Stimulated activated CD4-positive, alpha-beta T cell treated with anti-CD3 and anti-CD28 coated beads, Interleukin-4, amount 100 ng/mL, for 1 hour (primary cell): Measurements from ENCODE around the gene TTLL11.

Experiments
- DNase-seq: peaks from one replicate; pipeline ENCODE4 v3.0.0-alpha.2; 2020

The TTLL11 gene

DNA sequence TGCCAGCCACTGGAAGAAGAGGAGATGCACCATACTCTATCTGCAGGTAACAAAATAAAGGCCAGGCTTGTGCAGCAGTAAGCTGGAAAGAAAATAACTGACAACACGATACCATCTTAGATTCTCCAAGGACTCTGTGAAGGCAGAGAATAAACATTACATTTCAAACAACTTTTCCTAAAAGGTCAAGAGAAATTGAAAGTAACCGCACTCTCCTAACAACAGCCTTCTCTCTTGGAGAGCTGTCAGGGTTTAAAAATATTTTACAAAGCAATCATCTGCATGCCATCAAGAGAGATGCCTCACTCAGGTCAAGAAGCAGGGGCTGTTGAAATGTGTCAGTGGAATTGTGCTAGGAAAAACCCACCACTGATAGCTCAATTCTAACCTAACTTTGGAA is 13.5 kb upstream of the TTLL11 start:
- no peak for DNase-seq

DNA sequence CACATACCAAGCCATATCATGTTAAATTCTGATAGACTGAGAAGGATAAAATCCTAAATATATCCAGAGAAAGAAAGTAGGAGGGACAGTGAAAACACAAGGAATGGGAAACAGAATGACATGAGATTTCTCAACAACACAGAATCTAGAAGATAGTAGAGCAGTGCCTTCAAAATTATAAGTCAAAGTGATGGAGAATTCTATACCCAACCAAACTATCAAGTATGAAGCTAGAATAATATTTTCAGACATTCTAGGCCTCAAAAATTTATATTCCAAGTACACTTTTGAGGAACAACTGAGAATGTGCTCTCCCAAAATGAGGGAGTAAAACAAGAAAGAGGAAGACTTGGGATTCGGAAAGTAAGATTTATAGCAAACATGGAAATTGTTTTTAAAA is 10.9 kb upstream of the TTLL11 start:
- DNase-seq: no peak

DNA sequence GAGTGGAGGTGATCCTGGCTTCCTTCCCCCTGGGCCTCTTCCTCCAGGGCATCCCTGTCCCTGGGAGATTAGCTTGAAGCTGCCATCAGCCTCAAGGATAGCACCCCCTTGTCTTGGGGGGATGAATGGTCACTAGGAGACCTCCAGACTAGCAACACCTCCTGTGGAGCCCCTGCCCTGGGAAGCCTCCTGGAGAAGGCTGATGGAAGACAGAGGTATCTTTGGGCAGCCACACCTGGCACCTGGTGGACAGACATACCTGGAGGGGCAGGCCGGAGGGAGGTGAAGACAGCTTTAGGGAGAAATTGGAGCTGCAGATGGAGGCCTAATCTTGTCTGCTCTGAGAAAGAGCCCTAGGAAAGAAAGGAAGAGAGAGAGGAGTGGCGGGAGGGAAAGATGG is 9.0 kb upstream of the TTLL11 start:
- no peak for DNase-seq

DNA sequence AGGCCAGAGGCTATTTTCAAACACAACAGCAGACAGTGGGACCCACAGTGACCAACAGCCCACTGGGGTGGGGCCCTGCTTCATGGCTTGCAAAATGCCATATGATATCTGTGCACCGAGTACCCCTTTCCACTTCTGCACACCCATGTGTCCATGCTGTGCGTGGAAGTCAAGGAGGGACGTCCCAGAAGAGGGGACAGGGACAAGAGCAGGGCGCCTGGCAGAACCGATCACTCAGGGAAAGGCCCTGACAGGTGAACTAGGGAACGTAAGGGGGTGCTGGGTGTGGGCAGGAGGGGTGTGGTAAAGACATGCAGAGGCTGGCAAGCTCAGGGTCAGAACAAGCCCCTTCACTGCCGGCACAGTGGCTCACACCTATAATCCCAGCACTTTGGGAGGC is 7.6 kb upstream of the TTLL11 start:
- no peak for DNase-seq

DNA sequence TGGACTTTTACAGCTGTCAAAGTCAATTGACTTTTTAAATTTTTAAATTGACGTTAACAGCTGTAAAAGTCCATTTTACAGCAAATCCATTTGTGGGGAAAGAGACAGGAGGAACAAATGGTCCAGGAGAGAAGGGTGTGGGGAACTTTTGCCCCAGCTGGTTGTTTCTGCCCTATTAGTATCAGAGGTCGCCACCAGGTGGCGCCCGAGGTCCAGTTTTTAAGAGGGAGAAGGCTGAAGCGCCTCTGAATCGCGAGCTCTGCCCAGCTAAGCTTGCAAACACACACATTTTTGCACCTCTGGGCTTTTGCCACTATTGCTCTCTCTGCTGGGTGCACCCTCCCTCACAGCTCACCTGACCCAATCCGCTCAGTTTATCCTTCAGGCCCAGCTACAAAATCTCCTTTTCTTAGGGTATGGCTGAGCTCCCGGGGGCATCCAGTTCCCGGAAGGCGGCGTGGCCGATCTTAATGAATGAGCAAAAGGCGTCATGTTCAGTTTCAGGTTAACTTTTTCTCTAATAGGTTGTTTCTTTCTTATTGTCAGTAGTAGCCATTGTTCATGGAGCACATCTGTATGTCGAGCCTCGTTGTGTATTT is 6.3 kb upstream of the TTLL11 start:
- peak; percentile 82 for DNase-seq

DNA sequence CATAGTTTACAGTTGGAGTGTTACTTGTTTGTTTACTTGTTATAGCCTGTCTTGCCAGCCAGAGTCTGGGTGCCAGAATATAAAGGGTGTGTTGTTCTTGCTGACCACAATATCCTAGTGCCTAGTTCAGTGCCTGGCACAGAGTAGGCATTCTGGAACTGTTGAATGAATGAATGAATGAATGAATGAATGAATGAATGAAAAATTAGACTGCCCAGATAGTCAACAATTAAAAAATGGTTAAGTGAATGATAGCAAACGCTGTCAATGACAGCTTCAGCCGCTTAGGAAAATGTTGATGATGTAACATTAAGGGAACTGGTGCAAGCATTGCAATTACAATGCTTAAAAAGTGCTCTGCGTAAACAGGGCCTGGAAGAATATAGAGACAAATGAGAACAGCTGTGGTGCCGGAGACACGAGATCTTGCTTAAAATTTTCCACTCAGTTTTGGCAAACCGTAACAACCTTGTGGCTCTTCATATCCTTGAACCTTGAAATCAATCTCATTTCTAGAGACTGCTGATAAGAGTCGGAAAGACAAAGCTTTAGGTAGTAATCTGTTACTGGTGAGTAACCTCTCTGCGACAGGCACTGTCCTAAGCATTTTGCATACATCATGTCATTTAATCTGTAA is 4.7 kb upstream of the TTLL11 start:
- no peak for DNase-seq

DNA sequence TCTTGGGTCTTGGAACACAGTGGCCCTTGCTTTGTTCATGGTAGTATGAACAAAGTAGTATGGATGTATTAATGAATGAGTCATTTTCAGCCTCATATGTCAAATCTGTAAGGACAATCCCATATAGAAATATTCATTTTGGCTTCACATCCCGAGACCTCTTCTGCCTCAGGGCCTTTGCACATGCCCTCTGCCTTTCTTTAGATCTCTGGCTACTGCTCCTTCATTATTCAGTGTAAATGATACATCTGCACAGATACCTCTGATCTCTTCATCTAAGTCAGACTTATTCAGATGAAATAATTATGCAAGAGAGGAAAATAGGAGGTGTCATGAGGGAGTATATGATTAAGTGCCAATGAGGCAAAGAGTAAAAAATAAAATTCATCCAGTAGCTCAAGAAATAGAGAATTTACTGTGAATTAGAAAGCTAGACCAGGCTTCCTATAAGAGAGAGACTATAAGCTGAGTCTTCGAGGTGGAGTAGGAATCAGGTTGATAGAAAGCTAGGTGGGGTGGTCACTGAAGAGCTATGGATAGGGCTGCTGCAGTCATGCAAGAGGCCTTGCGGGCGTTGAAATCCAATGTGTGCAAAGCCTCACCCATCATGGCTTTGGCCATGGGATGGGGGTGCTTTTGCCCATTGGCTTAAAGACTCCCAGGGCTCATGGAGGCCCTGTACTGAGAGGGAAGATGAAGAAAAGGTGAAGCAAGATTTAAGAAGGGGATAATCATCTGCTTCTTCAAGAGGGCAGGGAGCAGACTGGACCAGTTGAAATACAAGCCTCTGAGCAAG is 3.7 kb upstream of the TTLL11 start:
- no peak for DNase-seq

DNA sequence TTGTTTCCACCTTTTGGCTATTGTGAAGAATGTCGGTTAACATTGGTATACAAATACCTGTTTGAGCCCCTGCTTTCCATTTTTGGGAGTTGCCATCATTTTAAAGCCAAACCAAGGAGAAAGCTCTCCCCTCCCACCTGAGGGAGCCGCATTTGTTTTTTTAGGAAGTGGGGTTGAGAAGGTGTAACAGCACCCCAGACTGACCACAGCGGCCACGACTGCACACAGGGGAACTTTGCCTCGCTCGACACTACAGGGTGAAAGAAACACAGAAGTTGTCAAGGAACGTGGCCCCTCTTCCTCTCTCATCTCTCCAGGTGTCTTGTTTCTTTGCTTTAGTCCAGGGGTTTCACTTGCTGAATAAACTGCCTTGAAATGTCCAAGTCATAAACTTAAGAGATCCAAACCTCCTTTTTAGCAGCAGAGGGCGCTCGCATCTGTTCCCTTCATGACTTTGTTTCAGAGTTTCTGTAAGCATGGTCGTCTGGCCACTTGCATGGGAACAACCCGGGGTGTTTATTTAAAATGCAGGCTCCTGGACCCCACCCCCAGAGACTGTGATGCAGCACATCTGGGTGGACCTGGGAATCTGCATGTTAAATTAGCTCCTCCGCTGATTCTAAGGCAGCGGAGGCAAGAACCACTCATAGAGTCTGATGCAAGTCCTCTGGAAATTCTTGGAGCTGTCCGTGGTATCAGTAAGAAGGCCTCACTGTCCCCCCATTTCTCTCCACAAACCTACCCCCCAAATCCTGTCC is 2.1 kb upstream of the TTLL11 start:
- peak; percentile 47 for DNase-seq

DNA sequence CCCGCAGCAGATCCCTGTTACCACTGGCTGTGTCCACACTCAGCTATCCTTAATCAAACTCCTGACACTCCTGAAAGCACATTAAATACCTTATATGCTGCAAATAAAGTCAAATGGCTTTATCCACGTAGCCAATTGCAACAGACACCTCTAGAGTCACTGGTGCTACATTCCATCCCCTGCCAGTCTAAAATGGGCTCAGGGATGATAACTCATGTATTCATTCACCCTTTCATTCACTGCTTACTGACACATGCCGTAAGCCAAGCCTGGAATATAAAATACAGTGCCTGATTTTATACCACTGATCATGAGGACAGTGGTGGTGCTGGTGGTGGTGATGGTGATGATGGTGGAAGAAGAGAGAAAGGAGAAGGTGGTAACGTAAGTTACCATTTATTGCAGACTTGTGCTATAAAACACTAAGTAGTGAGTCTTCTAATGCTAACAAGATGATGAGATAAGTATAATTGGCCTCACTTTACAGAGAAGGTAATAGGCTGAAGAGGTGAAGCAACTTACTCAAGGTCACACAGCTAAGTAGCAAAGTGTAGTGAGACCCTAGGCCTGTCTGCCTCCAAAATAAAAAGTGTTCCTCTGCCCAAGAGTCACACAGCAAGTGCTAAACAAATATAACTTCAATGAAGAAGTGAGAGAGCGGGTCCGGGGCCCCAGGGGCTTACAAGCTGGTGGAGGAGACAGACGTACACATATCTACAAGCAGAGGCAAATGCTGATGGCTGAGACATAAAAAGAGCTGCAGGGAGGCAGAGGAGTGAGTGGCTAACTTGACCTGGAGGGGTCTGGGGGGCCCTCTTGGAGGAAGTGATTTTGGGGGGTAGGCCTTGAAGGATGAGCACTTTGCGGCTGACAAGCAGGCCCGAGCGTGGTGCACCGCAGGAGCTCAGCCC is 1.2 kb downstream of the TTLL11 start:
- DNase-seq: no peak

DNA sequence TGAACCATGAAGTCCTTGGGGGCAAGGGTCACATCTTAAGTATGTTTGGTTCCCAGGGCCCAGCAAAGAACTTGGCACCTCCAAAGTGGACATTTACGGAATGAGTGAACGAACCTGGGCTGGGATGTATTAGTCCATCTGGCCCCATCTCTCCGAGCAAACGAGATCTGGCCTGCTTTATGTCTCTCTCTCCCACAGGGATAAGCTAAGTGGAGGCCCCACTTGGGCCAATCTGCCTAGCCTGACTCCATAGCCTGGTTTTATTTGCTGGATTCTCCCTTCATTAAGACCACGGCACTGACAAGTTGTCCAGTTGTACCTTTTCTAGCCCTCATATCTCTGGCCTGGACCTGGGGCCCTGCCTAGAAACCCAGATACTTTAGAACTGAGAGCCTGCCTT is 2.1 kb downstream of the TTLL11 start:
- no peak for DNase-seq

DNA sequence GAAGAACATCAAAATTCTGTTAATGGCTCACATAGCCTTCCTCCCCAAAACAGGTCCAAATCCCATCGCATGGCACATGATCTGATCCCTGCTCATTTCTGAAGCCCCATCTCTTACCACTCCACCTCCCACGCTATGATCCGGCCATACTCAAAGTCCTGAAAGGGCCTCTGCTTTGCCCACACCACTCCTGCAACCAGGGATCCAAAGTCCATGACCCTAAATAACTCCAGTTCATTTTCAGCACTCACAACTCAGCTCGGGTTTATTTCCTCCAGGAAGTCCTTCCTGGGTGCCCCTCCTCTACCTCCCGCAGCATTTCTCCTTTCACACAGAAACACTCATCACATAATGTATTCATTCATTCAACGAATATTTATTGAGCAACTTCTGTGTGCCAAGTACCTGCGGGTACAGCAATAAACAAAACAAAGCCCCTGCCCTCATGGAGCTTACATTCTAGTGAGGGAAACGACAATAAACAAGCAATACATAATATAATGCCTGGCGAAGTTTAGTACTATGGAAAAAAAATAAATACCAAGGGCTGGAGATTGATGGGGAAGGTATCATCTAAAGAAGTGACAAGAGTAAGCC is 2.7 kb downstream of the TTLL11 start:
- DNase-seq: no peak

DNA sequence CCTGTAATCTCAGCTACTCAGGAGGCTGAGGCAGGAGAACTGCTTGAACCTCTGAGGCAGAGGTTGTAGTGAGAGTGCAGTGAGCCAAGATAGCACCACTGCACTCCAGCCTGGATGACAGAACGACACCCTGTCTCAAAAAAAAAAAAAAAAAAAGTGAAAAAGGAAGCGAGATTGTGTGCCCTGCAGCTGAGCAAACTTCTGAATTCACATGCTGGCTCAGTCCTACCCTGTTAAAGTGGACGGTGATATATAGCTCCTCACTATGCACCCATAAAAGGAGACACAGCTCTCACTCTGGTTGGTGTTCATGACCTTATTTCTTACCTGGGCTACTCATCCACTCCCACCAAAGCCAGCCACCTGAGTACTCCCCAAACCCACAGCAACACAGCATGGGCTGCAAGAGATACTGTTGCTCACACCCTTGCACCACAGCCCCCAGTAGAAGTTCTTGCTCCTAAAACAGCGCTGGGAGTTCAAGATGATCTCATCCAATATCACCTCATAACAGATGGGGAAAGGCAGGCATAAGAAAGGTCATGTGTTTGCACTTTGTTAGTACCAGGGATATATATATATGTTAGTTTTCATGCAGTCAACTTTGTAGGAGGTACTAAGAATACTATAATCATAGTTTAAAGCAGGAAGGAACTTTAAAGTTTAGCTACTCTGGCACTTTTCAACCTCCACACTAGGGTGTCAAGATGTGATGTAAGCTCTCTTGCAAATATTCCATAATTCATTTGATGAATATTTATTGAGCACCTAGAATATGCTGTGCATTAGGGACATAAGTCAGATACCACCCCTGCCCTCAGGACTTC is 4.0 kb downstream of the TTLL11 start:
- DNase-seq: no peak

DNA sequence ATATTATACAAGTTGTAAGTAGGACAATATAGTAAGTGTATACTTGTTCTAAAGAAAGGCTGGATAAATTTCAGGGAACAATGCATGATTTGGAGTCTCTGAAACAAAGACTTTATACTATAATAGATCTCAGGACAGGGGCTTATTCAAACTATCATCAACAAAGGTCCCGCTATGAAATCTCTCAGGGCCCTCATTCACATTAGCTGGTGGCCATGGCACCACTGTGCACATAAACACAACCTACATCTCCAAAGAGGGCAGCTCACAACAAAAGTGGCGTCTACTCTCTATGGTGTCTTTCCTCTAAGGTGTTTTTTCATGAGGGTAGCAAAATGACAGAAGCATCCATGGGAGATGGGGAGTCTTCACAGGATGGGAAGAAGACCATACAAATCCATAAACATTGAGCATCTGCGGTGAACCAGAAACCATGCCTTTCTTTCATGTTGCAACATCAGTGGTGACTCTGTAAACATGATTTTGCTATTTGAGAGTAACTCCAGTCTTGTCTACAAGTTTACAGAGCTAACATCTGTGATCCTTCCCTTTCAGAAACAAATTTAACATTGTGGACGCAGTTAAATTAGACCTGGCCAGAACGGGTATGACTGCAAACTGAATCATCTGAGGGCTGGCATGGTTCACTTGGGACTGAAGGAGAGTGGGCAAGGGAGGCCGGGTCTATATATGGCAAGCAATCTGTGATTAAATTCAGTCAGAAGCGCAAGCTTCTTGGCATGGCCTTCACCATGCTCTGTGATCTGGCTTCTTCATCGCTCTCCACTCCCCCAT is 5.5 kb downstream of the TTLL11 start:
- DNase-seq: no peak

DNA sequence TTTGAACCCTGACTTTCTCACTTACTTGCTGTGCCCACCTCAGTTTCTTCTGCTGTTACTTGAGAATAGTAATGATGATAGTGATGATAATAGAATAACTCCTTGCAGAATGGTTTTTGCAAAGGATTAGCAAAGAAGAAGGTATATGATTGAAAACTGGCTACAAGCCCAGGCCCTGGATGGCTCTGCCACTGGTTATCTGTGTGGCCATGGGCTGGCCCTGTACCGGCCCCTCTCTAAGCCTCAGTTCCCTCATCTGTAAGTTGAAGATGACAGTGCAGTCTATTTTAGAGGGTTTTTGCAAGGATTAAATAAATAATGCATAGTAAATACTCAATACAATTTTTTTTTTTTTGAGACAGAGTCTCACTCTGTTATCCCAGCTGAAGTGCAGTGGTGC is 6.2 kb downstream of the TTLL11 start:
- DNase-seq: no peak

DNA sequence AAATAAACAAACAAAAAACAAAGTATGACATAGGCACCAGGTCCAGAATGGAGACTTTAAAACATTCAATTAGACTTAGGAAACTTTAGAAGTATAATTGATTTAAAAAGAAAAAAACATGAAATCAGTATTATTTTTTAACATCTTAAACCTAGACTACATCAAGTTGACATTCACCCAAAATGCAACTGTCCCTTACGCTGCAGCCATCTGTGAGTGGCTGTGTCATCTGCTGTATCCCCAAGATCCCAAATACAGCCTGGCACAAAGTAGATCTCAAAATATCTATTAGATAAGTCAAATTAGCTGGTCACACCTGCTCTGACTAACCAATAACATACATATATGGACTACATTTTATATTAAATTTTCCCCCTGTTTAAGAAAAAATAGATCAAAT is 7.8 kb downstream of the TTLL11 start:
- DNase-seq: no peak

DNA sequence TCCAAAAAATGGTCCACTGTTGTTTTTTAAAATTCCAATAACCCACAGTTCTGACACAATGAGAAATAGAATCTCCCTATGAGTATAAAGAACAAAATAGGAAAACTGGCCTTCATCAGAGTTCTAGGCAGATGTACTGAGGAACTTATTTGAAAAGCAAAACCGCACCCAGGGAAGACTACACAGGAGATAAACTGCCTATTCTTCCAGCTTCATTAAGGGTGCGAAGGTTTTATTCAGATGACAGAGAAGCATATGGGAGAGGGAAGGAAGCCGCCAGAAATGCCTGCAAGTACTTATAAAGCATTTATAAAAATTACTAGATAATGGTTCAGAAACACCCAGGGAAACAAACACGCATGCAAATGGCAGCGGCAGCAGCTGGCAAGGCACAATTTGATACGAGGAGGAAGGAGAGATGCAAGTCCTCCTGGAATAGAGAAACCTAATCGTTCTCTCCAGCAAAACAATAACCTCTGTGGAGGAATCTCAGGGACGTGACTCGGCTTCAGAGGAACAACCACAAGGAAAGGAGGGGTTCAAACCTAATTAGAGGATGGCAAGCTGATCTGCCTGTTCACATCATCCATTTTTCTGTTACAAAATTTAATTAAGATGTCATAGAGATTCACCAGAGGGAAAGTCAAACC is 9.0 kb downstream of the TTLL11 start:
- no peak for DNase-seq

DNA sequence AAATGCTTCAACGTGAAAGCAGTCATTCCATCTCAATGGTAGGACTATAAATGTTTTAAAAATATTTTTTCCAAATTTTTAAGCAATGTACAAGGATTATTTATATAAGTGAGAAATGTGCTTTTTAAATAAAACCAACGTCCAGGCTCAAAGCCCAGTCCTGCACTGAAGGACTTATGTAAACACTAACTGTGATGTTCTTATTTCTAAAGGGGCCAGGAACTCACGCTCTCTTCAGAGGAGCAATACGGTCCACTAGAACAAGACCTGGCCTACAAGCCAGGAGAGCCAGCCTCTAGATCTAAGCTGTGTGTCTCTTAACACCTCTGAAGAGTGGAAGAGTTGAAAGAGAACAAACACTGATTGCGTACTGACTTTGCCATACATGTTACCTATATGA is 12.1 kb downstream of the TTLL11 start:
- DNase-seq: no peak

DNA sequence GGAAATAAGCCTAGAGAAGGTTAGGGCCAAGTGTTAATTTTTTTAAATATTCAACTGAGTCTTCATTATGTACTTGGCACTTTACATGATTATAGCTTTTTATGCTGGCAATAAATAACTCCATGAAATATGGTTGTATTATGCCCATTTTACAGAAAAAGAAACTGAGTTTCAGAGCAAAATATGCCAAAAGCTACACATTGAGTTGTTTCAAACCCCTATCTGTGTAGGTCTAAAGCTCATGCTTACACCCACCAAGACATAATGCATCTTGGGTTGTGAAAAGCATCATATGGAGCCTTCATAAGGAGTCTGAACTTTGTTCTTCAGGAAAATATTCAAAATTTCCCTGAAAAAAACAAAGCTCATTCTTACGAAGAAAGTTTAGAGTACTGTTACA is 14.6 kb downstream of the TTLL11 start:
- no peak for DNase-seq

DNA sequence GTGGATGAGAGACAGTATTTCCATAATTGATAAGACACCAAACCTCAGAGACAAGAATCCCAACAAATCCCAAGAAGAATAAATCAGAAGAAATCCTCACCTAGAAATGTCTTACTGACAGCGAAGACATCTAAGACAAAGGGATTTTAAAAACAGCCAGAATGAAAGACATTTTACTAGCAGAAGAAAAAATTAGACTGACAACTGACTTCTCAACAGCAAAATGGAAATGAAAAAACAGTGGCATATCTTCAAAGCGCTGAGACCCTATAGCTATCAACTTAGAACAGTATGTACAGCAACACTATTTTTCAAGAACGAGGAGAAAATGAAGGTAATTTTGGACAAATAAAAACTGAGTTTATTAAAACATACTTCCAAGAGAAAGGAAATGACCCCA is 16.3 kb downstream of the TTLL11 start:
- no peak for DNase-seq

DNA sequence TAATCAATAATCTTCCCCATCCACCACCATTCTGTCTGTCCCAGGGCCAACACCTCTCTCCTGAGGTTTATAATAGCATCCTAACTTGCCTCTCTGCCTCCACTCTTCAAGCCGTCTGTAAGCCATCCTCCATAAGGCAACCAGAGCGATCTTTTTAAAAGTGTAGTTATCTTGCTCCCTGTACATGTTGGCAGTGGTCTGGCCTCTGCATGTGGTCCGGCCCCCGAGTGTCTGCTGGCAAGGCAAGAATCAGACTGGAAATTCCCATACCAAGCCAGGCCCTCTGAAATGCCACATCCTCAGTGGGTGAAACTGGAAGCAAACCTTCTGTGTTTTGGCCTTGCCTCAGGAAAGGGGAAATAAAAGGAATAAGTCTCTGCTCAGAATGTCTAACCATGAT is 17.0 kb downstream of the TTLL11 start:
- DNase-seq: no peak
